ENCODE results near the gene WNT8B. TPM values are rescaled to one million over a fixed set of nuclear protein-coding genes. Genes with fewer than 3 reads are reported as not detected.
A peak's percentile ranks its signal among the peaks of the same experiment; 100 is the strongest.

The WNT8B gene
- total RNA-seq, 1 experiment from 2014 or later = not detected

- no TSS peak for BruUV-seq (replicated peaks)
- DNase-seq (ENCODE audit: low read depth, low spot score) = no peak
- H3K4me3 ChIP-seq (ENCODE audit: low read depth in 2 of 2, low read length in 2 of 2) = no peak overlapping the region
- no peaks in the 10 kb centered on the region for H3K9me3 ChIP-seq (ENCODE audit: control insufficient read depth, insufficient read depth, low read depth, low read length)
- ChIA-PET CTCF (interaction anchor here (0.7 to 2.6 kb wide), 4 partner anchors 62 to 432 kb away, joined by 3 to 6 read pairs (median 6); no protein-coding TSS in a partner anchor), POLR2A (interaction anchor here (0.7 kb wide), 2 partner anchors 71 to 181 kb away, joined by 3 to 7 read pairs; no protein-coding TSS in a partner anchor)
- H3K27ac ChIP-seq (ENCODE audit: low read length) = no peak overlapping the region
- peak; percentile 76 for ATAC-seq
- peaks cover 10% of the 10 kb centered on the region for H3K27me3 ChIP-seq (ENCODE audit: control insufficient read depth, insufficient read depth, low read length)
- no peak for TF ChIP-seq TCF7L2 (IDR thresholded peaks at IDR 0.05; ENCODE audit: low read depth, low read length)
- no peak for TF ChIP-seq SIN3A (IDR thresholded peaks at IDR 0.05; ENCODE audit: borderline replicate concordance, insufficient read depth, low read depth, low read length)
- TF ChIP-seq, protein P1, sequence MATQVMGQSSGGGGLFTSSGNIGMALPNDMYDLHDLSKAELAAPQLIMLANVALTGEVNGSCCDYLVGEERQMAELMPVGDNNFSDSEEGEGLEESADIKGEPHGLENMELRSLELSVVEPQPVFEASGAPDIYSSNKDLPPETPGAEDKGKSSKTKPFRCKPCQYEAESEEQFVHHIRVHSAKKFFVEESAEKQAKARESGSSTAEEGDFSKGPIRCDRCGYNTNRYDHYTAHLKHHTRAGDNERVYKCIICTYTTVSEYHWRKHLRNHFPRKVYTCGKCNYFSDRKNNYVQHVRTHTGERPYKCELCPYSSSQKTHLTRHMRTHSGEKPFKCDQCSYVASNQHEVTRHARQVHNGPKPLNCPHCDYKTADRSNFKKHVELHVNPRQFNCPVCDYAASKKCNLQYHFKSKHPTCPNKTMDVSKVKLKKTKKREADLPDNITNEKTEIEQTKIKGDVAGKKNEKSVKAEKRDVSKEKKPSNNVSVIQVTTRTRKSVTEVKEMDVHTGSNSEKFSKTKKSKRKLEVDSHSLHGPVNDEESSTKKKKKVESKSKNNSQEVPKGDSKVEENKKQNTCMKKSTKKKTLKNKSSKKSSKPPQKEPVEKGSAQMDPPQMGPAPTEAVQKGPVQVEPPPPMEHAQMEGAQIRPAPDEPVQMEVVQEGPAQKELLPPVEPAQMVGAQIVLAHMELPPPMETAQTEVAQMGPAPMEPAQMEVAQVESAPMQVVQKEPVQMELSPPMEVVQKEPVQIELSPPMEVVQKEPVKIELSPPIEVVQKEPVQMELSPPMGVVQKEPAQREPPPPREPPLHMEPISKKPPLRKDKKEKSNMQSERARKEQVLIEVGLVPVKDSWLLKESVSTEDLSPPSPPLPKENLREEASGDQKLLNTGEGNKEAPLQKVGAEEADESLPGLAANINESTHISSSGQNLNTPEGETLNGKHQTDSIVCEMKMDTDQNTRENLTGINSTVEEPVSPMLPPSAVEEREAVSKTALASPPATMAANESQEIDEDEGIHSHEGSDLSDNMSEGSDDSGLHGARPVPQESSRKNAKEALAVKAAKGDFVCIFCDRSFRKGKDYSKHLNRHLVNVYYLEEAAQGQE (IDR thresholded peaks at IDR 0.05; ENCODE audit: insufficient read depth in 1 of 2, low read depth in 2 of 2, low read length in 1 of 2) = no peak
- no peak for TF ChIP-seq CTCF (IDR thresholded peaks at IDR 0.05)
- no peak for TF ChIP-seq POLR2AphosphoS5 (IDR thresholded peaks at IDR 0.05; ENCODE audit: low read depth, low read length)
- no peaks in the 10 kb centered on the region for H3K4me1 ChIP-seq (ENCODE audit: control insufficient read depth, insufficient read depth, low read length)
- in situ Hi-C loops (cut with HindIII; ENCODE audit: low pct_unique_long_range_greater_than_20kb, low sequenced_read_pairs) (no loop called here), intact Hi-C loops (cut with micrococcal nuclease; ENCODE audit: unreplicated experiment) (no loop called here)
- H3K36me3 ChIP-seq (ENCODE audit: control insufficient read depth, insufficient read depth, low read length) = no peaks in the 10 kb centered on the region
Measured at GRCh38 chr10:100446130-100446761, 16.6 kb upstream of the WNT8B start.

- Histone ChIP-seq H3K27ac (ENCODE audit: low read length) (no peak overlapping the region), H3K4me3 (ENCODE audit: low read depth in 2 of 2, low read length in 2 of 2) (no peak overlapping the region), H3K4me1 (ENCODE audit: control insufficient read depth, insufficient read depth, low read length) (no peaks in the 10 kb centered on the region), H3K27me3 (ENCODE audit: control insufficient read depth, insufficient read depth, low read length) (peaks cover 12% of the 10 kb centered on the region), H3K9me3 (ENCODE audit: control insufficient read depth, insufficient read depth, low read depth, low read length) (no peaks in the 10 kb centered on the region), H3K36me3 (ENCODE audit: control insufficient read depth, insufficient read depth, low read length) (no peaks in the 10 kb centered on the region)
- ATAC-seq (no peak), DNase-seq (ENCODE audit: low read depth, low spot score) (no peak)
- in situ Hi-C loops (cut with HindIII; ENCODE audit: low pct_unique_long_range_greater_than_20kb, low sequenced_read_pairs) = no loop called here
- intact Hi-C loops (cut with micrococcal nuclease; ENCODE audit: unreplicated experiment) = no loop called here
- CTCF ChIA-PET = no interaction called here
- BruUV-seq (replicated peaks) = no TSS peak
- POLR2A ChIA-PET = interaction anchor here (0.6 kb wide), 1 partner anchor 55 kb away, joined by 9 read pairs; no protein-coding TSS in a partner anchor
- TF ChIP-seq TCF7L2 (IDR thresholded peaks at IDR 0.05; ENCODE audit: low read depth, low read length) (no peak), SIN3A (IDR thresholded peaks at IDR 0.05; ENCODE audit: borderline replicate concordance, insufficient read depth, low read depth, low read length) (no peak), POLR2AphosphoS5 (IDR thresholded peaks at IDR 0.05; ENCODE audit: low read depth, low read length) (no peak), CTCF (IDR thresholded peaks at IDR 0.05) (no peak)
- TF ChIP-seq, protein P1 (IDR thresholded peaks at IDR 0.05; ENCODE audit: insufficient read depth in 1 of 2, low read depth in 2 of 2, low read length in 1 of 2) = no peak
Measured at GRCh38 chr10:100447663-100448062, 15.1 kb upstream of the WNT8B start.

All from Panc1 (cell line).